ENCODE results near the gene ZBTB5.

- no peak for TF ChIP-seq CTCF (IDR thresholded peaks at IDR 0.05)
- TF ChIP-seq E2F6 (IDR thresholded peaks at IDR 0.05; ENCODE audit: borderline replicate concordance, low read depth) = no peak
- TF ChIP-seq CEBPB (IDR thresholded peaks at IDR 0.05) = no peak
- no peak for TF ChIP-seq POLR2A (IDR thresholded peaks at IDR 0.05; ENCODE audit: low read length)
- TF ChIP-seq, protein P1, sequence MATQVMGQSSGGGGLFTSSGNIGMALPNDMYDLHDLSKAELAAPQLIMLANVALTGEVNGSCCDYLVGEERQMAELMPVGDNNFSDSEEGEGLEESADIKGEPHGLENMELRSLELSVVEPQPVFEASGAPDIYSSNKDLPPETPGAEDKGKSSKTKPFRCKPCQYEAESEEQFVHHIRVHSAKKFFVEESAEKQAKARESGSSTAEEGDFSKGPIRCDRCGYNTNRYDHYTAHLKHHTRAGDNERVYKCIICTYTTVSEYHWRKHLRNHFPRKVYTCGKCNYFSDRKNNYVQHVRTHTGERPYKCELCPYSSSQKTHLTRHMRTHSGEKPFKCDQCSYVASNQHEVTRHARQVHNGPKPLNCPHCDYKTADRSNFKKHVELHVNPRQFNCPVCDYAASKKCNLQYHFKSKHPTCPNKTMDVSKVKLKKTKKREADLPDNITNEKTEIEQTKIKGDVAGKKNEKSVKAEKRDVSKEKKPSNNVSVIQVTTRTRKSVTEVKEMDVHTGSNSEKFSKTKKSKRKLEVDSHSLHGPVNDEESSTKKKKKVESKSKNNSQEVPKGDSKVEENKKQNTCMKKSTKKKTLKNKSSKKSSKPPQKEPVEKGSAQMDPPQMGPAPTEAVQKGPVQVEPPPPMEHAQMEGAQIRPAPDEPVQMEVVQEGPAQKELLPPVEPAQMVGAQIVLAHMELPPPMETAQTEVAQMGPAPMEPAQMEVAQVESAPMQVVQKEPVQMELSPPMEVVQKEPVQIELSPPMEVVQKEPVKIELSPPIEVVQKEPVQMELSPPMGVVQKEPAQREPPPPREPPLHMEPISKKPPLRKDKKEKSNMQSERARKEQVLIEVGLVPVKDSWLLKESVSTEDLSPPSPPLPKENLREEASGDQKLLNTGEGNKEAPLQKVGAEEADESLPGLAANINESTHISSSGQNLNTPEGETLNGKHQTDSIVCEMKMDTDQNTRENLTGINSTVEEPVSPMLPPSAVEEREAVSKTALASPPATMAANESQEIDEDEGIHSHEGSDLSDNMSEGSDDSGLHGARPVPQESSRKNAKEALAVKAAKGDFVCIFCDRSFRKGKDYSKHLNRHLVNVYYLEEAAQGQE (IDR thresholded peaks at IDR 0.05) = no peak
- TF ChIP-seq ZFP36 (IDR thresholded peaks at IDR 0.05; ENCODE audit: borderline replicate concordance, partially characterized antibody) = no peak
- TF ChIP-seq ESRRA (IDR thresholded peaks at IDR 0.05; ENCODE audit: borderline replicate concordance, low read length) = no peak
These were observed 30.3 kb upstream of the ZBTB5 start for GRCh38 chr9:37495571-37495970.

Data from A549 (cell line).